ENCODE data around the gene HOXA3. TPM values are rescaled to one million over a fixed set of nuclear protein-coding genes. Genes with fewer than 3 reads are reported as not detected.

Gene HOXA3
- total and polyA plus RNA-seq, 10 of the 15 experiments (the other 5 are each of a cell fraction or from before 2014, with no cell fraction given): 0.05 TPM; not detected in 9

DNA sequence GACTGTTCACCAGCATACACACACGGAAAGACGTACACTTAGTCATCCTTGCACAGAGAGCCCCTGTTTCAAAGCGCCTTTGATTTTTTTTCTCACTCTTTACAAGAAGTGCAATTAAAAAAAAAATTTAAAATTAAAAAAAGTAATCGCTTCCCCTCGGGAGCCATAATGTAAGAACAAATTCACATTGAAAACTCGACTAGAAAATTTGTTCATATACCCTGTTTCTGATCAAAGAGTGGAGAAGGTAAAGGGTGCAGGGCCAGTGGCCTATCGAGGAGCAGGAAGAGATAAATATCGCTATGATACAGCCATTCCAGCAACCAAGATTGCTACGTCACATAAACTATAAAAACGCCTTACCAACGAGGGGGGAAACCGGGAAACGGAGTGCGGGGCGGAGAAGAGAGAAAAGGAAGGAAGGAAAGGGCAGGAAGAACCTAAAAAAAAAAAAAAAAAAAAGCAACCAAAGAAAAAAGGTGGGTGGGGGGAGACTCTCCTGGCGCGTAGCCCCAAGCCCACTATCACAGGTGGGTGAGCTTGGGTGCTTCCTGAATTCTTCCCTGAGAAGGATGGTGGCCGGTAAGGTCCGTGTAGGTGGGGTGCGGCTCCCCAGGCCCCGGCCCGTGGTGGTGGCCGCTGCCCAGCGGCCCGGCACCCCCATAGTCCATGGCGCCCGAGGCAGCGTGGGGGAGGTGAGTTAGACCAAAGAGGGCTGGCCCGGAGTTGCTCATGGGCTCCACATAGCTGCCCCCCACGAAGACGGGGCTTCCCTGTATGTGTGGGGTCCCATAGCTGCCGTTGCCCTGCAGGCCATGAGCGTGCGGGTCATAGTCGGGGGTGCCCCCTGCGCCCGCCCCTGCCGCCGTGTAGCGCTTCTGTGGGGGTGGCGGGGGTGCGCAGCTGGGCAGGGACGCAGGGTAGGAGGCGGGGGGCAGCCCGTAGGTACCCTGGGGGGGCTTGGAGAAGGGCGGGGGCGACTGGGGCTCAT, 44.7 kb downstream of the HOXA3 start:
- H3K27ac ChIP-seq (ENCODE audit: control insufficient read depth, insufficient read depth): no peak overlapping the region
- no peaks in the 10 kb centered on the region for H3K4me1 ChIP-seq (ENCODE audit: control insufficient read depth, insufficient read depth, low read length)
- SMC1A ChIA-PET (ENCODE audit: uncharacterized antibody, unreplicated experiment): no interaction called here
- POLR2A ChIA-PET: no interaction called here
- WGBS (ENCODE audit: insufficient coverage, insufficient replicate concordance, low lambda C conversion rate, missing lambda C conversion rate): 69% methylated on average over 33 of the region's 47 CpGs
- FAIRE-seq (no peak), DNase-seq (ENCODE audit: low read depth, low spot score) (no peak), ATAC-seq (no peak)
- H3K9ac ChIP-seq (ENCODE audit: control insufficient read depth, insufficient read depth, low read length): no peak overlapping the region
- no peaks in the 10 kb centered on the region for H3K36me3 ChIP-seq (ENCODE audit: control insufficient read depth in 2 of 2, insufficient read depth in 2 of 2, low read length in 1 of 2)
- H4K20me1 ChIP-seq (ENCODE audit: control insufficient read depth, insufficient read depth): no peaks in the 10 kb centered on the region
- intact Hi-C loops (cut with micrococcal nuclease; ENCODE audit: unreplicated experiment) (no loop called here), in situ Hi-C loops (cut with MboI) (no loop called here)
- BruUV-seq (replicated peaks): no TSS peak
- H3K79me2 ChIP-seq (ENCODE audit: control insufficient read depth, insufficient read depth, low read length): no peaks in the 10 kb centered on the region
- CTCF ChIA-PET: interaction anchor here (0.8 kb wide), 1 partner anchor 259 kb away, joined by 3 read pairs; no protein-coding TSS in a partner anchor
- no peaks in the 10 kb centered on the region; the same call in 2 of the 3 replicates for H3K9me3 ChIP-seq (replicated peaks; ENCODE audit: control insufficient read depth, insufficient read depth, low read length)
- H3K4me2 ChIP-seq (ENCODE audit: control insufficient read depth, insufficient read depth): no peak overlapping the region
- RAD21 ChIA-PET (ENCODE audit: unreplicated experiment): no interaction called here
- peaks cover 2% of the 10 kb centered on the region in 2 experiments for H3K27me3 ChIP-seq (replicated peaks in 1 of 2; ENCODE audit: control insufficient read depth in 2 of 2, insufficient read depth in 2 of 2, low read length in 1 of 2)
- no peak overlapping the region for H3K4me3 ChIP-seq
- no peak overlapping the region for H2AFZ ChIP-seq (ENCODE audit: control insufficient read depth, low read depth, low read length)
- TF ChIP-seq RAD51 (IDR thresholded peaks at IDR 0.05): no peak
- no peak for TF ChIP-seq SUPT20H (IDR thresholded peaks at IDR 0.05; ENCODE audit: borderline replicate concordance, control insufficient read depth, low read depth, low read length)
- TF ChIP-seq TCF12 (IDR thresholded peaks at IDR 0.05; ENCODE audit: low read depth, low read length): no peak

DNA sequence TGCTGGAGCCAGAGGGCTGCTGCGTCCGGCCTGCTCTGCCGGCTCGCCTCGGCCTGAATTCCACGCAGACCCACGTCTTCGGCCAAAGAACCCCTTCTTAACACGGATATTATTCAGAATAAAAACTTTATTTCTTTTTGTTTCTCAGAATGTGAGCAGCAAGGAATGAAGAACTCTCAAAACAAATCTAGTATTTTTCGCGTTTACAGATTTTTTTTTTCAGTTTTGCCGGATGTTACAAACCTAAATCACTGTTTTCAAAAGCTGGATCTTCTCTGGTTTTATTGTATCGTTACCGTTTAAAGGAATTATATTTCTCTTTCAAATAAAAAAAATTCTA, 45.5 kb downstream of the HOXA3 start:
- CTCF ChIA-PET: no interaction called here
- H3K9ac ChIP-seq (ENCODE audit: control insufficient read depth, insufficient read depth, low read length): no peak overlapping the region
- 86% methylated on average over 14 of the region's 14 CpGs for WGBS (ENCODE audit: insufficient coverage, insufficient replicate concordance, low lambda C conversion rate, missing lambda C conversion rate)
- TF ChIP-seq CBX5 (IDR thresholded peaks at IDR 0.05; ENCODE audit: low read depth) (no peak), MXI1 (IDR thresholded peaks at IDR 0.05; ENCODE audit: low read depth, low read length) (no peak), SMAD1 (IDR thresholded peaks at IDR 0.05; ENCODE audit: low read depth, partially characterized antibody) (no peak), IKZF1 (conservative IDR thresholded peaks at IDR 0.05) (no peak), PAX8 (IDR thresholded peaks at IDR 0.05) (no peak), RB1 (IDR thresholded peaks at IDR 0.05; ENCODE audit: borderline replicate concordance) (no peak), RBBP5 (conservative IDR thresholded peaks at IDR 0.05) (no peak), JUND (IDR thresholded peaks at IDR 0.05; ENCODE audit: low read depth, low read length) (no peak), POLR2AphosphoS5 (IDR thresholded peaks at IDR 0.05; ENCODE audit: low read length) (no peak), POLR2A (IDR thresholded peaks at IDR 0.05; ENCODE audit: low read depth, low read length) (no peak), CHD4 (IDR thresholded peaks at IDR 0.05) (no peak), SMARCA5 (IDR thresholded peaks at IDR 0.05) (no peak)
- TF ChIP-seq, protein P1, sequence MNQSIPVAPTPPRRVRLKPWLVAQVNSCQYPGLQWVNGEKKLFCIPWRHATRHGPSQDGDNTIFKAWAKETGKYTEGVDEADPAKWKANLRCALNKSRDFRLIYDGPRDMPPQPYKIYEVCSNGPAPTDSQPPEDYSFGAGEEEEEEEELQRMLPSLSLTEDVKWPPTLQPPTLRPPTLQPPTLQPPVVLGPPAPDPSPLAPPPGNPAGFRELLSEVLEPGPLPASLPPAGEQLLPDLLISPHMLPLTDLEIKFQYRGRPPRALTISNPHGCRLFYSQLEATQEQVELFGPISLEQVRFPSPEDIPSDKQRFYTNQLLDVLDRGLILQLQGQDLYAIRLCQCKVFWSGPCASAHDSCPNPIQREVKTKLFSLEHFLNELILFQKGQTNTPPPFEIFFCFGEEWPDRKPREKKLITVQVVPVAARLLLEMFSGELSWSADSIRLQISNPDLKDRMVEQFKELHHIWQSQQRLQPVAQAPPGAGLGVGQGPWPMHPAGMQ (IDR thresholded peaks at IDR 0.05; ENCODE audit: borderline replicate concordance): no peak

More for the DNA sequence above, 45.5 kb downstream of the HOXA3 start:
- H3K27me3 ChIP-seq (replicated peaks in 1 of 2; ENCODE audit: control insufficient read depth in 2 of 2, insufficient read depth in 2 of 2, low read length in 1 of 2): peaks cover 2% of the 10 kb centered on the region in 2 experiments
- DNase-seq (ENCODE audit: low read depth, low spot score) (no peak), ATAC-seq (no peak), FAIRE-seq (no peak)
- BruUV-seq (replicated peaks): no TSS peak
- no peak overlapping the region for H3K4me2 ChIP-seq (ENCODE audit: control insufficient read depth, insufficient read depth)
- ChIA-PET SMC1A (ENCODE audit: uncharacterized antibody, unreplicated experiment) (no interaction called here), POLR2A (no interaction called here), RAD21 (ENCODE audit: unreplicated experiment) (no interaction called here)
- H3K9me3 ChIP-seq (replicated peaks; ENCODE audit: control insufficient read depth, insufficient read depth, low read length): no peaks in the 10 kb centered on the region; the same call in 2 of the 3 replicates
- no peaks in the 10 kb centered on the region for H4K20me1 ChIP-seq (ENCODE audit: control insufficient read depth, insufficient read depth)
- H3K36me3 ChIP-seq (ENCODE audit: control insufficient read depth in 2 of 2, insufficient read depth in 2 of 2, low read length in 1 of 2): no peaks in the 10 kb centered on the region
- no peak overlapping the region for H2AFZ ChIP-seq (ENCODE audit: control insufficient read depth, low read depth, low read length)
- no peaks in the 10 kb centered on the region for H3K4me1 ChIP-seq (ENCODE audit: control insufficient read depth, insufficient read depth, low read length)
- H3K4me3 ChIP-seq: no peak overlapping the region
- in situ Hi-C loops (cut with MboI): no loop called here
- H3K79me2 ChIP-seq (ENCODE audit: control insufficient read depth, insufficient read depth, low read length): no peaks in the 10 kb centered on the region
- no peak overlapping the region for H3K27ac ChIP-seq (ENCODE audit: control insufficient read depth, insufficient read depth)
- intact Hi-C loops (cut with micrococcal nuclease; ENCODE audit: unreplicated experiment): no loop called here

Data from GM12878 (cell line).